Gastroesophageal sphincter (tissue), 3 donors: Measurements from ENCODE around the gene NKD1.

Source experiments
- CTCF ChIP-seq, 4 experiments: fragments of 200-600 bp in 2 of 4; fragments of 450-650 bp in 2 of 4; sonication (generic) in 1 of 4; IDR thresholded peaks; one replicate each; pipeline ENCODE4 v1.5.1; 2017 to 2019; ENCODE audit warnings: antibody characterized with exemption in 4 of 4, mild to moderate bottlenecking in 2 of 4, moderate library complexity in 2 of 4
- EP300 ChIP-seq: sonication (generic); formaldehyde crosslinking; IDR thresholded peaks from one replicate; pipeline ENCODE4 v1.6.1; 2017; ENCODE audit warnings: antibody characterized with exemption, mild to moderate bottlenecking
- POLR2A ChIP-seq, 2 donors: fragments of 450-650 bp; IDR thresholded peaks; one replicate each; pipeline ENCODE4 v1.6.1; 2017; ENCODE audit warnings: antibody characterized with exemption in 2 of 2, mild to moderate bottlenecking in 2 of 2, moderate library complexity in 1 of 2
- POLR2AphosphoS5 ChIP-seq: sonication (generic); formaldehyde crosslinking; IDR thresholded peaks from one replicate; pipeline ENCODE4 v1.6.1; 2017; ENCODE audit warnings: antibody characterized with exemption

GRCh38 chr16:50546125-50546524, 2.1 kb upstream of the NKD1 start:
- no peak for TF ChIP-seq CTCF (IDR thresholded peaks at IDR 0.05)
- no peak for TF ChIP-seq POLR2AphosphoS5
- no peak for TF ChIP-seq POLR2A (IDR thresholded peaks at IDR 0.05)
- no peak for TF ChIP-seq EP300
